HG03103 (cell line): ENCODE measurements around the gene RIPPLY2.
"Not testable (repeated sequence)": the region's sequence is repeated elsewhere in the genome, so short reads cannot be mapped to it uniquely, and the experiment has no call there.

Experiments used
- ATAC-seq: cut with Tn5 transposase; IDR thresholded peaks from one replicate; pipeline ENCODE4 v1.9.1; 2021; ENCODE audit warnings: low read depth; ENCODE audit not compliant: unreplicated experiment

The RIPPLY2 gene

GRCh38 chr6:83893024-83893423 is 39.9 kb downstream of the RIPPLY2 start:
- no peak for ATAC-seq

DNA sequence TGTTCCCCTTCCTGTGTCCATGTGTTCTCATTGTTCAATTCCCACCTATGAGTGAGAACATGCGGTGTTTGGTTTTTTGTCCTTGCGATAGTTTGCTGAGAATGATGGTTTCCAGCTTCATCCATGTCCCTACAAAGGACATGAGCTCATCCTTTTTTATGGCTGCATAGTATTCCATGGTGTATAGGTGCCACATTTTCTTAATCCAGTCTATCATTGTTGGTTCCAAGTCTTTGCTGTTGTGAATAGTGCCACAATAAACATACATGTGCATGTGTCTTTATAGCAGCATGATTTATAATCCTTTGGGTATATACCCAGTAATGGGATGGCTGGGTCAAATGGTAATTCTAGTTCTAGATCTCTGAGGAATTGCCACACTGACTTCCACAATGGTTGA is 43.9 kb downstream of the RIPPLY2 start:
- not testable (repeated sequence) for ATAC-seq

DNA sequence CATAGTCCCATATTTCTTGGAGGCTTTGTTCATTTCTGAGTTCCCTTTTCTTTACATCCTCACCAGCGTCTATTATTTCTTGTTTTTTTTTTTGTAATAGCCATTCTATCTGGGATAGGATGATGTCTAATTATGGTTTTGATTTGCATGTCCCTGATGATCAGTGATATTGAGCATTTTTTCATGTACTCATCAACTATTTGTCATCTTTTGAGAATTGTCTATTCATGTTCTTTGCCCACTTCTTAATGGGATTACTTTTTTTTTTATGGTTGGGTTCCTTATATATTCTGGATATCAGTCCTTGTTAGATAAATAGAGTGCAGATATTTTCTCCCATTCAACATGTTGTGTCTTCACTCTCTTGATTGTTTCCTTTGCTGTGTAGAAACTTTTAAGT is 48.5 kb downstream of the RIPPLY2 start:
- ATAC-seq = no peak

- ATAC-seq = no peak
These were observed 51.2 kb downstream of the RIPPLY2 start for GRCh38 chr6:83904395-83904794.

DNA sequence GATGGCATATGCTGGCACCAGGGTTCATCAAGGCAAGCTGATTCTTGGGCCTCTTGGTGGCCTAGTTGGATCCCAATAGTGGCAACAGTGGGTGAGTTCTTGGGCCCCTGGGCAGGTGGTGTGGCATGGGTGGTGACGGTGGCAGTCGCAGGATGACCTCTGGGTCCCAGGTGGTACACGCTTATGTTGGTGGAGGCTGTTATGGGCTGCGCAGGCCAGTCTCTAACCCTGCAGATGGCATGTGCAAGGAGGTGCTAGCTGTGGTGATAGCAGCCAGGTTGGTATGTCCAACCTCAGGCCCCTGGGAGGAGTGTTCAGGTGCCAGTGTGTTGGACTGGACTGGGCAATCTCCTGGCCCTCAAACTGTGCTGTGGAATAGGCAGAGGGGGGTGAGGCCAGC is 52.5 kb downstream of the RIPPLY2 start:
- ATAC-seq = no peak
